Measurements from ENCODE around the gene WDR86. TPM values are rescaled to one million over a fixed set of nuclear protein-coding genes. Genes with fewer than 3 reads are reported as not detected.

WDR86 gene
- total RNA-seq, 1 experiment from 2014 or later = 0.86 TPM

DNA sequence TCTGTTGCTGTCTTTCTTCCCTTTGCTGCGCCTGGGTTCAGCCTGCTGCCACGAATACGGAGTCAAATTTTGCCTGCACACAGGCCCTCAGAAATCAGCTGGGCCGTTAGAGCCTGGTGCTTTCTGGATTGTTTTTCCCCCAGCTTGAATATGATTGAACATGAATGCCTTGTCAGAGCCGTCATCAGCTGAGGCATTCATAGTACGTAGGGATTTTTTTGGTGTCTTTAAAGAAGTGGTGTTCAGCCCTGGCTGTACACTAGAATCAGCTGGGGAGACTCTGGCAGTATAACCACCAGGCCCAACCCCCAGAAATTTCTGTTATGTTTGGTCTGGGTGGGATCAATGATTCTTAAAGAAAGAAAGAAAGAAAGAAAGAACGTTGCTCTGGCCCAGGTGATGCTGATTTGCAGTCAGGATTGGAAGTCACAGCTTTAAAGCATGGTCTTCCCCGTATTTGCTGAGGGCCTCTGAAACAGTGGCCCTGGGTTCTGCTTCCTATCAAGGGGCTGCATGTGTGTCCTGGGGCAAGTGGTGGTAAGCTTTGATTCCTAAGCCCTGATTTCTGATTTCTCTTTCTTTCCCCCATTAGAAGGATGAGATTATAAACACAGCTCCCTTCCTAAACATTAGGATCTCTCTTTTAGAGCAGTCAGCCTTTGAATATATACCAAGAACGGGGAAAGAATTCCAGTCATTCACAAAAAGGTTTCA is 43.5 kb downstream of the WDR86 start:
- no peak overlapping the region for H3K27ac ChIP-seq (ENCODE audit: low read depth, low read length, poor library complexity, severe bottlenecking)
- ChIA-PET POLR2A (ENCODE audit: low non-redundant PET) (interaction anchor here (0.6 kb wide), 1 partner anchor 84 kb away, joined by 3 read pairs; no protein-coding TSS in a partner anchor), CTCF (interaction anchor here (1.8 kb wide), 1 partner anchor 82 kb away, joined by 5 read pairs; no protein-coding TSS in a partner anchor)
- no peak for TF ChIP-seq EZH2 (IDR thresholded peaks at IDR 0.05; ENCODE audit: borderline replicate concordance, low read depth, low read length, poor library complexity, severe bottlenecking)
- TF ChIP-seq, protein P1, sequence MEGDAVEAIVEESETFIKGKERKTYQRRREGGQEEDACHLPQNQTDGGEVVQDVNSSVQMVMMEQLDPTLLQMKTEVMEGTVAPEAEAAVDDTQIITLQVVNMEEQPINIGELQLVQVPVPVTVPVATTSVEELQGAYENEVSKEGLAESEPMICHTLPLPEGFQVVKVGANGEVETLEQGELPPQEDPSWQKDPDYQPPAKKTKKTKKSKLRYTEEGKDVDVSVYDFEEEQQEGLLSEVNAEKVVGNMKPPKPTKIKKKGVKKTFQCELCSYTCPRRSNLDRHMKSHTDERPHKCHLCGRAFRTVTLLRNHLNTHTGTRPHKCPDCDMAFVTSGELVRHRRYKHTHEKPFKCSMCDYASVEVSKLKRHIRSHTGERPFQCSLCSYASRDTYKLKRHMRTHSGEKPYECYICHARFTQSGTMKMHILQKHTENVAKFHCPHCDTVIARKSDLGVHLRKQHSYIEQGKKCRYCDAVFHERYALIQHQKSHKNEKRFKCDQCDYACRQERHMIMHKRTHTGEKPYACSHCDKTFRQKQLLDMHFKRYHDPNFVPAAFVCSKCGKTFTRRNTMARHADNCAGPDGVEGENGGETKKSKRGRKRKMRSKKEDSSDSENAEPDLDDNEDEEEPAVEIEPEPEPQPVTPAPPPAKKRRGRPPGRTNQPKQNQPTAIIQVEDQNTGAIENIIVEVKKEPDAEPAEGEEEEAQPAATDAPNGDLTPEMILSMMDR (conservative IDR thresholded peaks at IDR 0.05; ENCODE audit: low read depth, low read length) = no peak
- no peak overlapping the region for H3K4me3 ChIP-seq (ENCODE audit: low read depth, low read length, poor library complexity, severe bottlenecking)
- H3K9me3 ChIP-seq (ENCODE audit: low read depth, low read length, poor library complexity, severe bottlenecking) = no peaks in the 10 kb centered on the region
- no TSS peak for BruUV-seq (replicated peaks)
- no peaks in the 10 kb centered on the region for H3K27me3 ChIP-seq (replicated peaks; ENCODE audit: insufficient read depth, low read depth, low read length, poor library complexity)
- H3K4me1 ChIP-seq (ENCODE audit: insufficient read depth, low read length, poor library complexity, severe bottlenecking) = no peaks in the 10 kb centered on the region
- no peak for DNase-seq (ENCODE audit: low spot score)
- peaks cover 4% of the 10 kb centered on the region for H3K36me3 ChIP-seq (ENCODE audit: insufficient read depth, low read length, poor library complexity, severe bottlenecking)
- intact Hi-C loops (cut with micrococcal nuclease; ENCODE audit: unreplicated experiment) = no loop called here

DNA sequence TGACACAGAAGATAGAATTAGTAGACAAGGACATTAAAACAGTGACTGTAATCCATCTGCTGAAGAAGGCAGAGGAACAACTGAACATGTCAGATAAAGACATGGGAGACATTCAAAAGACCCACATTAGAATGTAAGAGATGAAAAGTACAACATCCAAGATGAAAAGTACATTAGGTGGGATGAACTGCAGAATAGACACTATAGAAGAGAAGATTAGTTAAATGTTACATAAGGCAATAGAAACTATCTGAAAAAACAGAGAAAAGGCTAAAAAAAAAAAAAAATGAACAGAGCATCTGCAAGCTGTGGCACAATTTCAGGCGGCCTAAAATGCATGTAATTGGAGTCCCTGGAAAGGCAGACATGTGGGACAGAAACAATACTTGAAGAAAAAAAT is 46.7 kb downstream of the WDR86 start:
- H3K9me3 ChIP-seq (ENCODE audit: low read depth, low read length, poor library complexity, severe bottlenecking) = no peaks in the 10 kb centered on the region
- H3K4me1 ChIP-seq (ENCODE audit: insufficient read depth, low read length, poor library complexity, severe bottlenecking) = no peaks in the 10 kb centered on the region
- H3K36me3 ChIP-seq (ENCODE audit: insufficient read depth, low read length, poor library complexity, severe bottlenecking) = peaks cover 15% of the 10 kb centered on the region
- H3K27ac ChIP-seq (ENCODE audit: low read depth, low read length, poor library complexity, severe bottlenecking) = no peak overlapping the region
- no peak for TF ChIP-seq EZH2 (IDR thresholded peaks at IDR 0.05; ENCODE audit: borderline replicate concordance, low read depth, low read length, poor library complexity, severe bottlenecking)
- TF ChIP-seq, protein P1 (conservative IDR thresholded peaks at IDR 0.05; ENCODE audit: low read depth, low read length) = no peak
- ChIA-PET POLR2A (ENCODE audit: low non-redundant PET) (no interaction called here), CTCF (no interaction called here)
- no TSS peak for BruUV-seq (replicated peaks)
- no peaks in the 10 kb centered on the region for H3K27me3 ChIP-seq (replicated peaks; ENCODE audit: insufficient read depth, low read depth, low read length, poor library complexity)
- DNase-seq (ENCODE audit: low spot score) = no peak
- intact Hi-C loops (cut with micrococcal nuclease; ENCODE audit: unreplicated experiment) = no loop called here
- no peak overlapping the region for H3K4me3 ChIP-seq (ENCODE audit: low read depth, low read length, poor library complexity, severe bottlenecking)

DNA sequence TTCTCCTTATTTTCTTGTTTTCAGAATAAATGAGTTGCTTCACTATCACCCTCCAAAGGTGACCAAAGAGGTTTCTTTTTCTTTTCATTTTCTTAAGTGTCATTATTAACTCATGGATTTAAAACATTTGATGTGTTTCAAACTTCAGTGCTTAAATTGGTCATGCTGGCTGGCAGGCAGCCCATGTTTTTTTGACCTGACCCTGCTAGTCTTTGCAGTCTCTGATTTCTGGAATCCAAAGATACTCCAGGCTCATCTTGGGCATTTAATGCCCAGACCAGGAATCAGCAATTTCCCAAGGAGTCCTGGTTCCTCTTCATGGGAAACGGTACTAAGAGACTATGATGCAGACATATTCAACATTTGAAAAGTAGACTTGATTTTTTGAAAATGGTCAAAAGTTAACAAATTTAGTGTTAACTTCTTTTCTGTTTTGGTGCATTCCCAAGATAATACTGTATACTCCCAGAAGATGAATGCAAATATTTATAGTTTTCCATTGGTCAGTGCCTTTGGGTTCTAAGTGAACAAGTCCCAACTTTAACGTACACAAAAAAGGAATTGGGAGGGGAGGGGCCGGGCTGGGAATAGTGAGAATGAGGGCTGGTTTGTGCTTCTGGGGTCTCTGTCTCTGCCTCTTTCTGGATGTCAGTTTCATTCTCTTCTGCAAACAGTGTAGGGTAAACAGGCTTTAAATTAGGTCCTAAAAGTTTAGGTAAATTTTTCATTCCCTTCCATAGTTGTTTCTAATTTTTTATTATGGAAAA is 48.5 kb downstream of the WDR86 start:
- Histone ChIP-seq H3K36me3 (ENCODE audit: insufficient read depth, low read length, poor library complexity, severe bottlenecking) (peaks cover 18% of the 10 kb centered on the region), H3K4me3 (ENCODE audit: low read depth, low read length, poor library complexity, severe bottlenecking) (no peak overlapping the region), H3K4me1 (ENCODE audit: insufficient read depth, low read length, poor library complexity, severe bottlenecking) (no peaks in the 10 kb centered on the region), H3K9me3 (ENCODE audit: low read depth, low read length, poor library complexity, severe bottlenecking) (no peaks in the 10 kb centered on the region), H3K27ac (ENCODE audit: low read depth, low read length, poor library complexity, severe bottlenecking) (no peak overlapping the region), H3K27me3 (replicated peaks; ENCODE audit: insufficient read depth, low read depth, low read length, poor library complexity) (no peaks in the 10 kb centered on the region)
- POLR2A ChIA-PET (ENCODE audit: low non-redundant PET) = no interaction called here
- no peak for DNase-seq (ENCODE audit: low spot score)
- CTCF ChIA-PET = no interaction called here
- TF ChIP-seq, protein P1 (conservative IDR thresholded peaks at IDR 0.05; ENCODE audit: low read depth, low read length) = no peak
- no peak for TF ChIP-seq EZH2 (IDR thresholded peaks at IDR 0.05; ENCODE audit: borderline replicate concordance, low read depth, low read length, poor library complexity, severe bottlenecking)
- no TSS peak for BruUV-seq (replicated peaks)
- intact Hi-C loops (cut with micrococcal nuclease; ENCODE audit: unreplicated experiment) = no loop called here

Measured in A673 (cell line).